Neutrophil (primary cell): Measurements from ENCODE around the gene RNF10.

ENCODE experiments used
- H3K27ac ChIP-seq: fragments of 200-600 bp; sonication (generic); 2 replicates; pipeline ENCODE4 v1.5.1; 2016; ENCODE audit warnings: mild to moderate bottlenecking, moderate library complexity
- H3K27me3 ChIP-seq: fragments of 200-600 bp; sonication (generic); 2 replicates; pipeline ENCODE4 v1.6.0; 2016; ENCODE audit warnings: mild to moderate bottlenecking
- H3K36me3 ChIP-seq: fragments of 200-600 bp; sonication (generic); 2 replicates; pipeline ENCODE4 v1.5.1; 2017
- H3K4me1 ChIP-seq, 2 experiments: fragments of 200-600 bp in 1 of 2; sonication (generic) in 1 of 2; 1 replicate in 1 of 2; 2 replicates in 1 of 2; pipeline versions ENCODE4 v1.5.1 to v1.6.1; 2013 to 2016; ENCODE audit warnings: low read depth in 1 of 2, low read length in 1 of 2, mild to moderate bottlenecking in 1 of 2, moderate library complexity in 1 of 2; ENCODE audit not compliant: control insufficient read depth in 1 of 2, insufficient read depth in 1 of 2
- H3K4me3 ChIP-seq, 2 experiments: fragments of 200-600 bp in 1 of 2; sonication (generic) in 1 of 2; 1 replicate in 1 of 2; 2 replicates in 1 of 2; pipeline ENCODE4 v1.5.1; 2013 to 2016; ENCODE audit warnings: low read depth in 1 of 2, low read length in 1 of 2, mild to moderate bottlenecking in 1 of 2, moderate library complexity in 1 of 2
- H3K9me3 ChIP-seq: fragments of 200-600 bp; sonication (generic); 2 replicates; pipeline ENCODE4 v1.5.1; 2016
- TF ChIP-seq, protein P1 (sequence below): fragments of 200-600 bp; sonication (generic); IDR thresholded peaks from 2 replicates; pipeline ENCODE4 v1.5.1; 2016; ENCODE audit warnings: antibody characterized with exemption

Gene RNF10

DNA sequence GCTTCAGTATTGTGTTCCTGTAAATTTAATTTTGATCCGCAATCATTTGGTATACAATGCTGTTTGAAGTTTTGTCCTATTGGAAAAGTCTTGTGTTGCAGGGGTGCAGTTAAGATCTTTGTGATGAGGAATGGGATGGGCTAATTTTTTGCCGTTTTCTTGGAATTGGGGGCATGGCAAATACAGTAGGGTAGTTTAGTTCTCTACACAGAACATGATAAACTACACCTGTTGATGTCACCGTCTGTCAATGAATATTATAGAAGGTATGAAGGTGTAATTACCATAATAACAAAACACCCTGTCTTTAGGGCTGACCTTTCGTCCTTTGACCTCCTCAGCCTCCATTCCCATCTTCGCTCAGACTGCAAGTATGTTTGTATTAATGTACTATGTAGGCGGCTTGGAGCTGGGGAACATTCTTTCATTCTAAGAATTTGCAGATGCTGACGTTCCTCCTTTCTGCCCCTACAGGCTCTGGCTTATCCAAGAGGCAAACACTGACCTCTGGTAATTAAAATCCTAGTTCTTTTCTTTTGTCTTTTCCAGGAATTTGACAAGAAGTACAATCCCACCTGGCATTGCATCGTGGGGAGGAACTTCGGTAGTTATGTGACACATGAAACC lies 36.5 kb upstream of the RNF10 start:
- Histone ChIP-seq H3K36me3 (peaks cover 14% of the 10 kb centered on the region), H3K27me3 (no peaks in the 10 kb centered on the region), H3K4me3 (no peak overlapping the region), H3K4me1 (peaks cover 11 to 16% of the 10 kb centered on the region in 2 experiments), H3K9me3 (no peaks in the 10 kb centered on the region), H3K27ac (no peak overlapping the region)
- TF ChIP-seq, protein P1, sequence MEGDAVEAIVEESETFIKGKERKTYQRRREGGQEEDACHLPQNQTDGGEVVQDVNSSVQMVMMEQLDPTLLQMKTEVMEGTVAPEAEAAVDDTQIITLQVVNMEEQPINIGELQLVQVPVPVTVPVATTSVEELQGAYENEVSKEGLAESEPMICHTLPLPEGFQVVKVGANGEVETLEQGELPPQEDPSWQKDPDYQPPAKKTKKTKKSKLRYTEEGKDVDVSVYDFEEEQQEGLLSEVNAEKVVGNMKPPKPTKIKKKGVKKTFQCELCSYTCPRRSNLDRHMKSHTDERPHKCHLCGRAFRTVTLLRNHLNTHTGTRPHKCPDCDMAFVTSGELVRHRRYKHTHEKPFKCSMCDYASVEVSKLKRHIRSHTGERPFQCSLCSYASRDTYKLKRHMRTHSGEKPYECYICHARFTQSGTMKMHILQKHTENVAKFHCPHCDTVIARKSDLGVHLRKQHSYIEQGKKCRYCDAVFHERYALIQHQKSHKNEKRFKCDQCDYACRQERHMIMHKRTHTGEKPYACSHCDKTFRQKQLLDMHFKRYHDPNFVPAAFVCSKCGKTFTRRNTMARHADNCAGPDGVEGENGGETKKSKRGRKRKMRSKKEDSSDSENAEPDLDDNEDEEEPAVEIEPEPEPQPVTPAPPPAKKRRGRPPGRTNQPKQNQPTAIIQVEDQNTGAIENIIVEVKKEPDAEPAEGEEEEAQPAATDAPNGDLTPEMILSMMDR, result no peak

DNA sequence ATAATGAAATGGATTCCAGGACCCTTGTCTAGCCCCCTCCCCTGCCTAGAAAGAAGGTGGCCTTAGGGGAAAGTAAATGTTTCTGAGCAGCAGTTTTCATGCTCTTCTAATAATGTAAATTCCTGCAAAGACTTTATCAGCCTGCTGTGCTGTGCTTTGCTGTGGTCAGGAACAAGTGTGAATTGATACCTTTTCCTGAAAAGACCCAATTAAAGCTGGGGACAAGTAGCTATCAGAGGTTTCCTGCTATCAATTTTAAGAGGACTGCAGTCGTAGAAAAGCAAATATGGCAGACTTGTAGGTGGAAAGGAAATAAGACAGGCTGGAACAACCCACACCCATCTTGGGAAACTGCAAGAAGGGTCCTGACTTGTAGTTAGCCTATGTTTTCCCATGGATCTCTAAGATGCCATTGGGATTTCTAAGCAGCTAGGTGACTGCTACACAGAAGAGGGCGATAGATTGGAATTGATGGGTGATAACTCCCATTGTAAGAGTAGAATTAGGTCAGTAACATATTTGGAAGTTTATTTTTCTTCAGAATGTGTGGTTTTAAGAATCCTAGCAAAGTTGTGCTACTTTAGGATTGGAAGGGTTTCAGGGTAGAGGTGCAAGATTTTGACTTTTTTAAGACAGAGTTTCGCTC lies 35.2 kb upstream of the RNF10 start:
- no peak overlapping the region for H3K4me3 ChIP-seq
- H3K27me3 ChIP-seq, result no peaks in the 10 kb centered on the region
- peaks cover 23% of the 10 kb centered on the region for H3K36me3 ChIP-seq
- H3K27ac ChIP-seq, result no peak overlapping the region
- no peaks in the 10 kb centered on the region for H3K9me3 ChIP-seq
- TF ChIP-seq, protein P1, result no peak
- H3K4me1 ChIP-seq, result peaks cover 11 to 16% of the 10 kb centered on the region in 2 experiments

DNA sequence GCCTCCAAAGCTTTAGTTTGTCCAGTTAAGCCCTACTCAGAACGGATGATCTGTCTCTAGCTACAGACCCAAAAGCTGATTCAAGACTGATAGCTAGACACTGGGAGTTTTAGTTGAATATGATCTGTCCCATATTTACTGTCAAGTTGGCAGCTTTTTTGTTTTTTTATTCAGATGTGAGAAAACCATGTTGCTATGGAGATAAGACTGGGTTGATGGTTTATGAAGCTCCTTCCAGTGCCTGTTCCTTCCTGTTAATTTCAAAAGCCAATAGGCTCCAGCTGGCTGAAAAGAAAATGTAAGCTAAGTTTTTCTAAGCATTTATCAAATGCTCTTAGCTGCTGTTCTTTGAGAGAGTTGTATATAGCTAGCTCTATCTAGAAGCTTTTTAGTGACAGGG lies 33.6 kb upstream of the RNF10 start:
- TF ChIP-seq, protein P1, result no peak
- Histone ChIP-seq H3K36me3 (peaks cover 30% of the 10 kb centered on the region), H3K27me3 (no peaks in the 10 kb centered on the region), H3K27ac (no peak overlapping the region), H3K4me1 (peaks cover 11 to 12% of the 10 kb centered on the region in 2 experiments), H3K9me3 (no peaks in the 10 kb centered on the region), H3K4me3 (no peak overlapping the region)

DNA sequence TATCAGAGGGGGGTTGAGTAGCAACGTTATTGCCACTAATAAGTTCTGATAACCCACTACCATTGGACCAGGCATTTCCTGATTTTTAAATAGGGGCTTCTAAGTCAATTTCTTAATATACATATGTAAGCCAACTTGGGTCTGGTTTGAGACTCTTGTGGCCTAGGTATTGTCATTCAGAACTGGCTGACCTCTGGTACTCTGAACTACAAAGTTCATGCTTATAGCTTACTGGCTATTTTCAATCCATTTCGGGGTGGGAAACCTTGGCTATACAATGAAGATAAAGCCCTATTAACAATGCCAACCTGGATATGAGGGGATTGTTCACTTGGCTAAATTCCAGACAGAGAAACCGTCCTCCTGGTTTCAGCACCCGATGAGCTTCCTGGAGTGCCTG lies 29.6 kb upstream of the RNF10 start:
- Histone ChIP-seq H3K4me1 (no peaks in the 10 kb centered on the region), H3K4me3 (no peak overlapping the region), H3K27ac (no peak overlapping the region), H3K9me3 (no peaks in the 10 kb centered on the region), H3K27me3 (no peaks in the 10 kb centered on the region), H3K36me3 (peaks cover 36% of the 10 kb centered on the region)
- TF ChIP-seq, protein P1, result no peak

DNA sequence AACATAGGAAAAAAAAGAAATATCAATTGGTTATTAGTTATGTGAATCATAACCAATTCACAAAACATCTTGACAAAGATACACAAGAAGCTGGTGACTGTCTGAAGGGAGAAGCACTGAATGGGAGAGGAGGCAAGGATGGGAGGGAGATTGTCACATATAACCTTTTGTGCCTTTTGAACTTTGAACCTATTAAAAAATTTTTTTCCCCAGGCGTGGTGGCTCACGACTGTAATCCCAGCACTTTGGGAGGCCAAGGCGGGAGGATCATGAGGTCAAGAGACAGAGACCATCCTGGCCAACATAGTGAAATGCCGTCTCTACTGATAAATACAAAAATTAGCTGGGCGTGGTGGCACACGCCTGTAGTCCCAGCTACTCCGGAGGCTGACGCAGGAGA lies 25.6 kb upstream of the RNF10 start:
- no peaks in the 10 kb centered on the region for H3K27me3 ChIP-seq
- no peak overlapping the region for H3K4me3 ChIP-seq
- TF ChIP-seq, protein P1, result no peak
- no peak overlapping the region for H3K27ac ChIP-seq
- no peaks in the 10 kb centered on the region for H3K9me3 ChIP-seq
- H3K4me1 ChIP-seq, result no peaks in the 10 kb centered on the region
- H3K36me3 ChIP-seq, result peaks cover 27% of the 10 kb centered on the region
